PC-3 (cell line): ENCODE results near the gene R3HDM2.

Experiments
- EZH2phosphoT487 ChIP-seq: fragments of 300-600 bp; sonication (generic); IDR thresholded peaks from 2 replicates; pipeline ENCODE4 v1.6.1; 2018; ENCODE audit warnings: mild to moderate bottlenecking, antibody characterized with exemption, low read length, borderline replicate concordance
- TF ChIP-seq, protein P1 (sequence below): fragments of 300-600 bp; sonication (generic); conservative IDR thresholded peaks from 2 replicates; pipeline ENCODE4 v1.5.1; 2017; ENCODE audit warnings: antibody characterized with exemption, low read depth, mild to moderate bottlenecking, low read length

DNA sequence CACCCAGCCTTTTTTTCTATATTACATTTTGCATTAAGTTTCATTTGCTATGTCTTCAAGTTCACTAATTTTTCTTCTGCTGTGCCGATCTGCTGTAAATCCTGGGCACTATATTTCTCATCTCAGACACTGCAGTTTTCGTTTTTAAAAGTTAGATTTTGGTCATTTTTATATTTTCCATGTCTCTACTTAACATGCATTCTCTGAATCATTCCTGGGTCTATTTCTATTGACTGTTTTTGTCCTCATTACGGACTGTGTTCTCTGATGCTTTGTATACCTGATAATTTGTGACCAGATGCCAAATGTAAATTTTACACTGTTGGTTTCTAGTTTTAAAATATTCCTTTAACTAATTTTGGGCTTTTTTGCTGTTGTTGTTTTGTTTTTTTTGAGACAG, 64.5 kb downstream of the R3HDM2 start:
- TF ChIP-seq, protein P1, sequence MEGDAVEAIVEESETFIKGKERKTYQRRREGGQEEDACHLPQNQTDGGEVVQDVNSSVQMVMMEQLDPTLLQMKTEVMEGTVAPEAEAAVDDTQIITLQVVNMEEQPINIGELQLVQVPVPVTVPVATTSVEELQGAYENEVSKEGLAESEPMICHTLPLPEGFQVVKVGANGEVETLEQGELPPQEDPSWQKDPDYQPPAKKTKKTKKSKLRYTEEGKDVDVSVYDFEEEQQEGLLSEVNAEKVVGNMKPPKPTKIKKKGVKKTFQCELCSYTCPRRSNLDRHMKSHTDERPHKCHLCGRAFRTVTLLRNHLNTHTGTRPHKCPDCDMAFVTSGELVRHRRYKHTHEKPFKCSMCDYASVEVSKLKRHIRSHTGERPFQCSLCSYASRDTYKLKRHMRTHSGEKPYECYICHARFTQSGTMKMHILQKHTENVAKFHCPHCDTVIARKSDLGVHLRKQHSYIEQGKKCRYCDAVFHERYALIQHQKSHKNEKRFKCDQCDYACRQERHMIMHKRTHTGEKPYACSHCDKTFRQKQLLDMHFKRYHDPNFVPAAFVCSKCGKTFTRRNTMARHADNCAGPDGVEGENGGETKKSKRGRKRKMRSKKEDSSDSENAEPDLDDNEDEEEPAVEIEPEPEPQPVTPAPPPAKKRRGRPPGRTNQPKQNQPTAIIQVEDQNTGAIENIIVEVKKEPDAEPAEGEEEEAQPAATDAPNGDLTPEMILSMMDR: no peak
- no peak for TF ChIP-seq EZH2phosphoT487
